KMS-11 (cell line): ENCODE results near the gene PHOX2A.

Experiments used
- H2AFZ ChIP-seq: fragments of 200-600 bp; sonication (generic); 2 replicates; pipeline ENCODE4 v1.6.1; 2016; ENCODE audit warnings: antibody characterized with exemption, mixed run types, low read depth
- H3K27ac ChIP-seq: fragments of 200-600 bp; sonication (generic); 2 replicates; pipeline ENCODE4 v1.6.1; 2016; ENCODE audit warnings: mild to moderate bottlenecking, mixed run types
- H3K27me3 ChIP-seq: fragments of 200-600 bp; sonication (generic); 2 replicates; pipeline ENCODE4 v1.6.1; 2017; ENCODE audit warnings: mild to moderate bottlenecking, low read depth, mixed run types, moderate library complexity; ENCODE audit not compliant: insufficient read depth
- H3K36me3 ChIP-seq: fragments of 200-600 bp; sonication (generic); 2 replicates; pipeline ENCODE4 v1.6.1; 2017; ENCODE audit warnings: mild to moderate bottlenecking, mixed run types; ENCODE audit not compliant: insufficient read depth
- H3K4me1 ChIP-seq: fragments of 200-600 bp; sonication (generic); 2 replicates; pipeline ENCODE4 v1.6.1; 2016; ENCODE audit warnings: mild to moderate bottlenecking, low read depth, mixed run types; ENCODE audit not compliant: poor library complexity, severe bottlenecking
- H3K4me2 ChIP-seq: fragments of 200-600 bp; sonication (generic); 2 replicates; pipeline ENCODE4 v1.7.0; 2016; ENCODE audit warnings: mild to moderate bottlenecking, mixed run types
- H3K4me3 ChIP-seq: fragments of 200-600 bp; sonication (generic); IDR thresholded peaks from 2 replicates; pipeline ENCODE4 v1.6.1; 2017; ENCODE audit warnings: low read depth, low read length, mixed read lengths; ENCODE audit not compliant: insufficient read depth
- H3K79me2 ChIP-seq: fragments of 200-600 bp; sonication (generic); 2 replicates; pipeline ENCODE4 v1.6.1; 2016; ENCODE audit warnings: low read depth, mixed run types; ENCODE audit not compliant: insufficient read depth
- H3K9ac ChIP-seq: fragments of 200-600 bp; sonication (generic); 2 replicates; pipeline ENCODE4 v1.6.1; 2016; ENCODE audit warnings: mild to moderate bottlenecking, mixed run types
- H4K20me1 ChIP-seq: fragments of 200-600 bp; sonication (generic); 2 replicates; pipeline ENCODE4 v1.6.1; 2016; ENCODE audit warnings: mild to moderate bottlenecking, mixed run types; ENCODE audit not compliant: insufficient read depth
- TF ChIP-seq, protein P1 (sequence below): fragments of 200-600 bp; sonication (generic); conservative IDR thresholded peaks from 2 replicates; pipeline ENCODE4 v1.6.1; 2017; ENCODE audit warnings: low read depth, mild to moderate bottlenecking, antibody characterized with exemption, low read length, moderate library complexity, mixed read lengths

The PHOX2A gene

DNA sequence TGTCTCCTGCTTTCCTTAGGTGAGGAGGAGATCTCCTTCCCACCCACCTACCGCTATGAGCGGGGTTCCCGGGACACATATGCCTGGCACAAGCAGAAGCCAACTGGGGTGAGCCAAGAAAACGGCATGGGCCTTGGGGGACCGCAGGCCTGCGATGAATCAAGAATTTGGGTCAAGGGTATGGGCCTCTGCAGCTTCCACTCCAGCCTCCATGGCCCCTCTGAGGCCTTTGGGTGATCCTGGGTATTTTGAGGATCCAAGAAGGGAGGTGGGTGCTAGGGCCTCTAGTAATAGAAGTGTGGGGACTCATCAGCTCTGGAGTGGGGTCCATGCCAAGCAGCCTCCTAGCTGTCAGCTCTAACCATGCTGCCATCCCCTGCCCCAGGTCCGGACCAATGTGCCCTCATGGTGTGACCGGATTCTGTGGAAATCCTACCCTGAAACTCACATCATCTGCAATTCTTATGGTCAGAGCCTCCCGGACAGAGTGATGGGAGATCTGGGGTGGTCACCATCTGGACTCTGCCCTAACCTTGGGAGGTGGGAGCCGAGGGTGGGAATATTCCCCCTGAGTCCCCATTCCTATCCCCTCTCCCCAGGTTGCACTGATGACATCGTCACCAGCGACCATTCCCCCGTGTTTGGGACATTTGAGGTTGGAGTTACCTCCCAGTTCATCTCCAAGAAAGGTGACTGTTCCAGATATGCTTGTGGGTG, 10.8 kb downstream of the PHOX2A start:
- H3K4me2 ChIP-seq = no peak overlapping the region
- H3K36me3 ChIP-seq = no peaks in the 10 kb centered on the region
- H3K79me2 ChIP-seq = no peaks in the 10 kb centered on the region
- H4K20me1 ChIP-seq = no peaks in the 10 kb centered on the region
- TF ChIP-seq, protein P1, sequence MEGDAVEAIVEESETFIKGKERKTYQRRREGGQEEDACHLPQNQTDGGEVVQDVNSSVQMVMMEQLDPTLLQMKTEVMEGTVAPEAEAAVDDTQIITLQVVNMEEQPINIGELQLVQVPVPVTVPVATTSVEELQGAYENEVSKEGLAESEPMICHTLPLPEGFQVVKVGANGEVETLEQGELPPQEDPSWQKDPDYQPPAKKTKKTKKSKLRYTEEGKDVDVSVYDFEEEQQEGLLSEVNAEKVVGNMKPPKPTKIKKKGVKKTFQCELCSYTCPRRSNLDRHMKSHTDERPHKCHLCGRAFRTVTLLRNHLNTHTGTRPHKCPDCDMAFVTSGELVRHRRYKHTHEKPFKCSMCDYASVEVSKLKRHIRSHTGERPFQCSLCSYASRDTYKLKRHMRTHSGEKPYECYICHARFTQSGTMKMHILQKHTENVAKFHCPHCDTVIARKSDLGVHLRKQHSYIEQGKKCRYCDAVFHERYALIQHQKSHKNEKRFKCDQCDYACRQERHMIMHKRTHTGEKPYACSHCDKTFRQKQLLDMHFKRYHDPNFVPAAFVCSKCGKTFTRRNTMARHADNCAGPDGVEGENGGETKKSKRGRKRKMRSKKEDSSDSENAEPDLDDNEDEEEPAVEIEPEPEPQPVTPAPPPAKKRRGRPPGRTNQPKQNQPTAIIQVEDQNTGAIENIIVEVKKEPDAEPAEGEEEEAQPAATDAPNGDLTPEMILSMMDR = no peak
- no peak overlapping the region for H3K27ac ChIP-seq
- no peaks in the 10 kb centered on the region for H3K4me1 ChIP-seq
- H2AFZ ChIP-seq = no peak overlapping the region
- no peak overlapping the region for H3K4me3 ChIP-seq
- no peaks in the 10 kb centered on the region for H3K27me3 ChIP-seq
- no peak overlapping the region for H3K9ac ChIP-seq

DNA sequence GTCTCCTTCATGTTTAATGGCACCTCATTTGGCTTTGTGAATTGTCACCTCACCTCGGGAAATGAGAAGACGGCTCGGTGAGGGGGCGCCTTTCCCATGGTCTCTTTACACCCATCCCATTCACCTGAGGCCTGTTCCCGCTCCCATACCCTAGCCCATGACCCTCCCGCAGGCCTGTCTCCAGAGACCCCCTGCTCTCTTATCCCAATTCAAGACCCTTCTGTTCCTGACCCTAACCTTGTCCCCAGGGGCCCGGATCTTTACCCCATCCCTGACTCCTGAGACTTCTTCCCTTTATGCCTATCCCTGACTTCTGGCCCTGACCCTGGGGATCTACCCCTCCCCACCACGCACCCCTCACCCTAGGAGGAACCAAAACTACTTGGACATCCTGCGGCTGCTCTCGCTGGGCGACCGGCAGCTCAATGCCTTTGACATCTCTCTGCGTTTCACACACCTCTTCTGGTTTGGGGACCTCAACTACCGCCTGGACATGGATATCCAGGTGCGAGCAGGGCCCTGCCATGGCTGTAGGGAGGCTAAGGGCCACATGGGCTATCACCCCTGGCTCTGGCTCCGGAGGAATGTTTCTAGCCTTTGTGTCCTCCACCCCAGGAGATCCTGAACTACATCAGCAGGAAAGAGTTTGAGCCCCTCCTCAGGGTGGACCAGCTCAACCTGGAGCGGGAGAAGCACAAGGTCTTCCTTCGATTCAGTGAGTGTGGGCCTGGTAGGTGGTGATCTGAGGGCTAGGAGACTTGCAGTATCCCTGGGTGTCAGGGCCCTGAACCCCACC, 11.5 kb downstream of the PHOX2A start:
- H3K27ac ChIP-seq = no peak overlapping the region
- H3K9ac ChIP-seq = no peak overlapping the region
- TF ChIP-seq, protein P1 = no peak

DNA sequence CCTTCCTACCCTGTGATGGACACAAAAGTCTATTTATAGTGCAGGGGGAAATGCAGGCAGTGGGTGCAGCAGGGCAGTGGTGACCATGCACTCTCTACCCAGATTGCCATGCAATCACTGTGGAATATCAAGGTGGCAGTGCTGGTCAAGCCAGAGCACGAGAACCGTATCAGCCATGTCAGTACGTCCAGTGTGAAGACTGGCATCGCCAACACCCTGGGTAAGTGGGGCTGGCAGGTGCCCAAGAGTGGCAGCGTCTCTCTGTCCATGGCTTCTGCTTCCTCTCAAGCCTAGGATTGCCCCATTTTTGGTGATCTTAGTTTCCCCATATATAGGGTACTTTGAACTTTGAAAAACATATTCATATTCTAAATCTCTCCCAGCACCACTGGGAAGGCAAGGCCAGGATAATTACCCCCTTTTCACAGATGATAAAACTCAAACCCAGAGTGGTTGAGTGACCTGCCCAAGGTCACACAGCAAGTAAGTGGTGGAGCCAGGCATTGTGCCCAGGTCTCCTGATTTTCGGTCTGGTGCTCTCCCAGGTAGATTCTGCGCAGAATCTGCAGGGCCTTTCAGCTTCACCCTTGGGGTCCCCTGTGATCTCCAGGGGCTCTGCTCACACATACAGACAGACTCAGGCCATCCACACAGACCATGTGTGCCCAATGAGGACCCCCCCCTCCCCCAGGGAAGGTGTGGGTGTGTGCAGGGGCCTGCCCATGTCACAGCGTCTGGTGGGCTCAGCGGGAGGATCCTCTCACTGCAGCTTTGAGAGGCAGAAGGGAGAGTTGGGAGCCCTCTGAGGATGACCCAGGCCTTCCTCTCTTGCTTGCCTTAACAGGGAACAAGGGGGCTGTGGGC, 12.3 kb downstream of the PHOX2A start:
- TF ChIP-seq, protein P1 = no peak
- Histone ChIP-seq H3K27me3 (no peaks in the 10 kb centered on the region), H3K9ac (no peak overlapping the region), H3K4me2 (no peak overlapping the region), H3K27ac (no peak overlapping the region), H3K4me1 (no peaks in the 10 kb centered on the region), H3K4me3 (no peak overlapping the region), H4K20me1 (no peaks in the 10 kb centered on the region), H3K79me2 (peaks cover under 1% of the 10 kb centered on the region; the same call in 1 of the 2 replicates), H2AFZ (no peak overlapping the region), H3K36me3 (no peaks in the 10 kb centered on the region)

More for the DNA sequence above, 11.5 kb downstream of the PHOX2A start:
- Histone ChIP-seq H3K4me2 (no peak overlapping the region), H4K20me1 (no peaks in the 10 kb centered on the region), H3K27me3 (no peaks in the 10 kb centered on the region), H3K36me3 (no peaks in the 10 kb centered on the region), H3K4me1 (no peaks in the 10 kb centered on the region), H2AFZ (no peak overlapping the region), H3K79me2 (no peaks in the 10 kb centered on the region), H3K4me3 (no peak overlapping the region)

DNA sequence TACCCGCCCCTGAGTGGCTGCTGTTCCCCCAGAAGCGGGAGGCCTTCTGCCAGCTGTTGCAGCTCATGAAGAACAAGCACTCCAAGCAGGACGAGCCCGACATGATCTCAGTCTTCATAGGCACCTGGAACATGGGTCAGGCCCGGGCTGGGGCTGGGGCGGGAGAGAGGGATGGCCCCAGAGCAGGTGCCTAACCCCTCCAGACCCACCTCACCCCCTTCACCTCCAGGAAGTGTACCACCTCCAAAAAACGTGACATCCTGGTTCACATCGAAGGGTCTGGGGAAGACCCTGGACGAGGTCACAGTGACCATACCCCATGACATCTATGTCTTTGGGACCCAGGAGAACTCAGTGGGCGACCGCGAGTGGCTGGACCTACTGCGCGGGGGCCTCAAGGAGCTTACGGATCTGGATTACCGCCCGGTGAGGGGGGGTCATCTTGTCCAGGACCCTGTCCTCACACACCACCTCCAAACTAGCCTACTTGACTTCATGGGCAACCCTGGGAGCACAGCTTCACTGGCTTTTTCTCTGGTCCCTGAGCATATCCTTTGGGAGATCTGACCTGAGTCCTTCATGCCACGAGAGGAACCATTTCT, 13.1 kb downstream of the PHOX2A start:
- Histone ChIP-seq H3K4me1 (peaks cover 7% of the 10 kb centered on the region), H3K36me3 (no peaks in the 10 kb centered on the region), H3K4me3 (no peak overlapping the region), H4K20me1 (no peaks in the 10 kb centered on the region), H3K79me2 (peaks cover 8% of the 10 kb centered on the region), H3K27ac (no peak overlapping the region), H3K4me2 (no peak overlapping the region), H3K27me3 (no peaks in the 10 kb centered on the region), H3K9ac (no peak overlapping the region), H2AFZ (no peak overlapping the region)
- TF ChIP-seq, protein P1 = no peak
